PC-3 (cell line): ENCODE measurements around the gene RABEPK. TPM values are rescaled to one million over a fixed set of nuclear protein-coding genes. Genes with fewer than 3 reads are reported as not detected.
"Not testable (repeated sequence)": the region's sequence is repeated elsewhere in the genome, so short reads cannot be mapped to it uniquely, and the experiment has no call there.

Experiments
- ATAC-seq: fragments of 200-7000 bp; cut with Tn5 transposase; 2 replicates; pipeline ENCODE4 v1.9.1; 2020; ENCODE audit warnings: mild to moderate bottlenecking, moderate library complexity
- BruUV-seq: library from RNA; stranded (reverse); fragments of 400-500 nt; replicated peaks from 2 replicates; lab custom pipeline; 2021; lab: Mats Ljungman, UMichigan
- CTCF ChIA-PET: fragments of 300-600 bp; sonication (Branson Sonifier 250); formaldehyde crosslinking; loops from one replicate; lab custom pipeline; 2022; ENCODE audit warnings: antibody characterized with exemption; lab: Charles Lee
- POLR2A ChIA-PET: fragments of 300-600 bp; sonication (Branson Sonifier 250); formaldehyde crosslinking; loops from one replicate; lab custom pipeline; 2022; ENCODE audit warnings: antibody characterized with exemption; ENCODE audit not compliant: unreplicated experiment; lab: Charles Lee
- DNase-seq: peaks from one replicate; pipeline ENCODE4 v3.0.0-alpha.2; 2015
- H2AFZ ChIP-seq: fragments of 300-600 bp; sonication (generic); 2 replicates; pipeline ENCODE4 v1.6.0; 2016; ENCODE audit warnings: antibody characterized with exemption, low read length
- H3F3A ChIP-seq: fragments of 300-600 bp; sonication (generic); one replicate; pipeline ENCODE4 v1.6.0; 2017; ENCODE audit warnings: antibody characterized with exemption, low read length, control low read depth, mild to moderate bottlenecking; ENCODE audit not compliant: unreplicated experiment
- H3K27ac ChIP-seq: fragments of 300-600 bp; sonication (generic); 2 replicates; pipeline ENCODE4 v1.5.1; 2016; ENCODE audit warnings: mild to moderate bottlenecking, low read length
- H3K27me3 ChIP-seq: fragments of 300-600 bp; sonication (generic); 2 replicates; pipeline ENCODE4 v1.6.1; 2016; ENCODE audit warnings: low read length, mixed read lengths
- H3K36me3 ChIP-seq: fragments of 300-600 bp; sonication (generic); 2 replicates; pipeline ENCODE4 v1.6.1; 2016; ENCODE audit warnings: low read depth, mixed run types, low read length, mixed read lengths
- H3K4me1 ChIP-seq: fragments of 300-600 bp; sonication (generic); 2 replicates; pipeline ENCODE4 v1.5.1; 2016; ENCODE audit warnings: low read length; ENCODE audit not compliant: insufficient read depth
- H3K4me2 ChIP-seq: fragments of 300-600 bp; sonication (generic); 2 replicates; pipeline ENCODE4 v1.6.0; 2016; ENCODE audit warnings: low read length
- H3K4me3 ChIP-seq: fragments of 300-600 bp; sonication (generic); 2 replicates; pipeline ENCODE4 v1.5.1; 2016; ENCODE audit warnings: mild to moderate bottlenecking, low read length, mixed read lengths
- H3K79me2 ChIP-seq: fragments of 300-600 bp; sonication (generic); 2 replicates; pipeline ENCODE4 v1.6.1; 2017; ENCODE audit warnings: low read length, mixed read lengths
- H3K9ac ChIP-seq: fragments of 300-600 bp; sonication (generic); 2 replicates; pipeline ENCODE4 v1.6.0; 2016; ENCODE audit warnings: mild to moderate bottlenecking, low read length
- H3K9me2 ChIP-seq: fragments of 300-600 bp; sonication (generic); replicated peaks from 2 replicates; pipeline ENCODE4 v1.6.1; 2016; ENCODE audit warnings: mixed run types, low read length, mixed read lengths
- H3K9me3 ChIP-seq: fragments of 300-600 bp; sonication (generic); 2 replicates; pipeline ENCODE4 v1.6.1; 2016; ENCODE audit warnings: low read length, mixed read lengths
- H4K20me1 ChIP-seq: fragments of 300-600 bp; sonication (generic); 2 replicates; pipeline ENCODE4 v1.6.1; 2016; ENCODE audit warnings: low read length, mixed read lengths
- CTCF ChIP-seq: fragments of 300-600 bp; sonication (generic); conservative IDR thresholded peaks from 2 replicates; pipeline ENCODE4 v1.5.1; 2017; ENCODE audit warnings: antibody characterized with exemption, low read depth, mild to moderate bottlenecking, low read length
- EZH2 ChIP-seq: fragments of 300-600 bp; sonication (generic); IDR thresholded peaks from one replicate; pipeline ENCODE4 v1.6.1; 2017; ENCODE audit warnings: antibody characterized with exemption, mild to moderate bottlenecking, low read length; ENCODE audit not compliant: unreplicated experiment
- EZH2phosphoT487 ChIP-seq: fragments of 300-600 bp; sonication (generic); IDR thresholded peaks from 2 replicates; pipeline ENCODE4 v1.6.1; 2018; ENCODE audit warnings: mild to moderate bottlenecking, antibody characterized with exemption, low read length, borderline replicate concordance
- intact Hi-C: fragments of 100-400 bp; cut with micrococcal nuclease; formaldehyde crosslinking; loops from 2 replicates; pipeline ENCODE4 v1.9.0; 2023
- total RNA-seq: library from RNA; depleted of rRNA; stranded (reverse); fragments of >200 nt; gene quantifications from 2 replicates; pipeline ENCODE4 v1.2.3, GENCODE V29; 2014

The RABEPK gene
- total RNA-seq, 1 experiment from 2014 or later: 27.8 TPM

DNA sequence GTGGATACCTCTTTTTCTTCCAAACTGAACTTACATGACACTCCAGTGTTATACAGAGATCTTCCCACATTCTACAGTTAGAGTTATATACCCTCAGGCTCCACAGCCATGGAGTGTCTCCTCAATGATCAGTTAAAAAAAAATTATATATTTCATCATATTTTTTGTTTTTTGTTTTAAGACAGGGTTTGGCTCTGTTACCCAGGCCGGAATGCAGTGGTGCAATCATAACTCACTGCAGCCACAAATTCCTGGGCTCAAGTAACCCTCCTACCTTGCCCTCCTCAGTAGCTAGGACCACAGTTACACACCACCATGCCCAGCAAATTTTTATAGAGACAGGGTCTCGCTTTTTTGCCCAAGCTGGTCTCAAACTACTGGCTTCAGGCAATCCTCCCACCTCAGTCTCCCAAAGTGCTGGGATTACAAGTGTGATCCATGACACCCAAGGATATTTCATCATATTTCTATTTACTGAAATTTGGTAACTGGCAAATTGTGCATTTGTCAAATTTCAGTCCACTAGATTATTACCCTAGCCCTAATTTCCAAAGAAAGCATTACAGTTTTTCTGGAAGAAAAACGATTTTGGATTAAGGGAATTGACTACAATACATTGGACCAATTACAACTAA lies 38.9 kb upstream of the RABEPK start:
- no peaks in the 10 kb centered on the region for H3K79me2 ChIP-seq
- H3F3A ChIP-seq: no peaks in the 10 kb centered on the region
- TF ChIP-seq EZH2phosphoT487: no peak
- TF ChIP-seq EZH2: no peak
- TF ChIP-seq CTCF: no peak
- no peaks in the 10 kb centered on the region for H3K4me1 ChIP-seq
- no peak overlapping the region for H3K27ac ChIP-seq
- no peaks in the 10 kb centered on the region for H3K27me3 ChIP-seq
- no peaks in the 10 kb centered on the region for H3K9me2 ChIP-seq
- no peaks in the 10 kb centered on the region for H3K36me3 ChIP-seq
- intact Hi-C loops: no loop called here
- POLR2A ChIA-PET: interaction anchor here (0.6 kb wide), 1 partner anchor 18 kb away, joined by 7 read pairs; no protein-coding TSS in a partner anchor
- ATAC-seq (no peak), DNase-seq (no peak)
- no TSS peak for BruUV-seq
- H4K20me1 ChIP-seq: no peaks in the 10 kb centered on the region
- CTCF ChIA-PET: no interaction called here
- H2AFZ ChIP-seq: no peak overlapping the region
- H3K9me3 ChIP-seq: no peaks in the 10 kb centered on the region
- H3K4me2 ChIP-seq: no peak overlapping the region
- no peak overlapping the region for H3K9ac ChIP-seq
- H3K4me3 ChIP-seq: no peak overlapping the region

GRCh38 chr9:125162891-125163290 lies 37.5 kb upstream of the RABEPK start:
- H3K79me2 ChIP-seq, DNase-seq, intact Hi-C loops: not testable (repeated sequence)

GRCh38 chr9:125166762-125167161 lies 33.6 kb upstream of the RABEPK start:
- no peaks in the 10 kb centered on the region for H4K20me1 ChIP-seq
- DNase-seq: no peak
- no peak overlapping the region for H3K4me3 ChIP-seq
- intact Hi-C loops: no loop called here
- H3K9me2 ChIP-seq: no peaks in the 10 kb centered on the region
- no peak overlapping the region for H3K4me2 ChIP-seq
- H3F3A ChIP-seq: no peaks in the 10 kb centered on the region
- no TSS peak for BruUV-seq
- ChIA-PET POLR2A (no interaction called here), CTCF (no interaction called here)
- H3K79me2 ChIP-seq: 0 out of 2 replicates have a peak, but pooled peaks cover under 1% of the 10 kb centered on the region
- no peak overlapping the region for H3K9ac ChIP-seq
- H2AFZ ChIP-seq: no peak overlapping the region
- H3K4me1 ChIP-seq: no peaks in the 10 kb centered on the region
- no peak overlapping the region for H3K27ac ChIP-seq
- no peaks in the 10 kb centered on the region for H3K9me3 ChIP-seq
- TF ChIP-seq EZH2phosphoT487 (no peak), EZH2 (no peak), CTCF (no peak)
- H3K27me3 ChIP-seq: no peaks in the 10 kb centered on the region
- H3K36me3 ChIP-seq: peaks cover 5% of the 10 kb centered on the region; the same call in 1 of the 2 replicates
- no peak for ATAC-seq

More at GRCh38 chr9:125162891-125163290, 37.5 kb upstream of the RABEPK start:
- H3F3A ChIP-seq, H3K9me3 ChIP-seq, H3K4me1 ChIP-seq, H3K4me3 ChIP-seq, H3K9me2 ChIP-seq, H4K20me1 ChIP-seq, H2AFZ ChIP-seq, H3K36me3 ChIP-seq, BruUV-seq, POLR2A ChIA-PET, CTCF ChIA-PET, H3K4me2 ChIP-seq, ATAC-seq, H3K27me3 ChIP-seq, H3K9ac ChIP-seq, H3K27ac ChIP-seq: not testable (repeated sequence)
